Activated CD4-positive, alpha-beta T cell treated with anti-CD3 and anti-CD28 coated beads for 4 hours (primary cell): ENCODE results near the gene ACAD8.
"Not testable (repeated sequence)": the region's sequence is repeated elsewhere in the genome, so short reads cannot be mapped to it uniquely, and the experiment has no call there.

Experiments used
- DNase-seq, 2 donors: peaks; one replicate each; pipeline ENCODE4 v3.0.0-alpha.2; 2020

ACAD8 gene

GRCh38 chr11:134267966-134268365, 14.6 kb downstream of the ACAD8 start:
- no peak for DNase-seq

GRCh38 chr11:134270250-134270714, 16.9 kb downstream of the ACAD8 start:
- peak in 1 of 2 donors; percentile 9 for DNase-seq

GRCh38 chr11:134271978-134272377, 18.6 kb downstream of the ACAD8 start:
- DNase-seq = no peak

- DNase-seq = no peak
These were observed 19.3 kb downstream of the ACAD8 start for GRCh38 chr11:134272381-134273316.

GRCh38 chr11:134273317-134273712, 19.9 kb downstream of the ACAD8 start:
- DNase-seq = no peak

GRCh38 chr11:134275188-134275533, 21.8 kb downstream of the ACAD8 start:
- DNase-seq = no peak

GRCh38 chr11:134275534-134276395, 22.4 kb downstream of the ACAD8 start, which contains the start of gene GLB1L3:
TSS of gene GLB1L3 (plus strand) at chr11:134276379. CDS start at chr11:134276741, 362 bp downstream.
- DNase-seq = peak; percentile 79

DNA sequence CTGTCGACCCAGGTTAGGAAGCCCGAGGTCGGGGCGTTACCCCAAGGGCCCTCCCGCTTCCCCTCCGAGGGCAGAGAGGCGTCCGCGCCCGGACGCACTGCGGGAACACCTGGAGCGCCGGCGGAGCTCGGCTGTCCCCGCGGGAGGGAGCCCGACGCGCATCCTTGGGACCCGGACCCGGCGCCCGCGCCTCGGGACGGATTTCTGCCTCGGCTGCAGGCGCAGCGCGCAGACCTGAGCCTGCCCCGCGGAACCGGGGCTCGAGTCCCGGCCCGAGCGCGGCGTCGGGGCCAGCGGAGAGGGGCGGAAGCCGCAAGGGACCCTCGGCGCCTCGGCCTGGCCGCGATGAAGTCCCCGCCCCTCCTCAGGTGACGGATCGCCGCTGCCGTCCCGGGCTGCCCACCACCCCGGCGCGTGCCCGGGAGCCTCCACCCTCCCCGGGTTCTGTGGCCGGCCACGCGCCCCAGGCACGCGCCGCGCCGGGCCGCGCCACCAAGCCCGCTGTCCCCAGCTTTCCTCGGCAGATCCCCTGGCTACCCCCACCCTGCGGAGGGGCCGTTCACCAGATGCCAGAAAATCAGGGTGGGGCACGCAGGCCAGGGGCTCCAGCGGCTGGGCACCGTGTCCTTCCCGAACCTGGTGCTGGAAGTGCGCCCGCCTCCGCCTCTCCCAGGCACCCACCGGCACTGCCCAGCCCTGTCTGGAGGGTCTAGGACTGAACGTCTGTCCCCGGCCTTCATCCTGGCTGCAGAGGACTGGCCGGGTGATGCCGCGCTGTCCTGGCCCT, 23.2 kb downstream of the ACAD8 start:
- peak; percentile 10 to 13 for DNase-seq

- no peak for DNase-seq
These were observed 24.0 kb downstream of the ACAD8 start for GRCh38 chr11:134277183-134278001.

DNA sequence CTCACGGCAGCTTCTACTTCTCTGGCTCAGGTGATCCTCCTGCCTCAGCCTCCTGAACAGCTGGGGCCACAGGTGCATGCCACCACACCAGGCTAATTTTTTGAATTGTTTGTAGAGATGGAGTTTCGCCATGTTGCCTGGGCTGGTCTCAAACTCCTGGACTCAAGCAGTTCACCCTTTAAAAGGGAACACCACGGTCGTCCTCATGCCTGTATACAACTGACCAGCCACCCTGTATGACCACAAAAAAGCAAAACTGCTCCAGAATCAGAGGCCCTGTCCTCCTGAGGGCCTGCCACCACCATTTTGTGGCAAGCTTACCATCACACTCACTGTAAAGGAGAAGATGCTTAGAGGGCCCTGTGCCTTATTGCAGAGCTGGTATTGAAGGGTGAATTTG, 25.0 kb downstream of the ACAD8 start:
- DNase-seq = no peak

DNA sequence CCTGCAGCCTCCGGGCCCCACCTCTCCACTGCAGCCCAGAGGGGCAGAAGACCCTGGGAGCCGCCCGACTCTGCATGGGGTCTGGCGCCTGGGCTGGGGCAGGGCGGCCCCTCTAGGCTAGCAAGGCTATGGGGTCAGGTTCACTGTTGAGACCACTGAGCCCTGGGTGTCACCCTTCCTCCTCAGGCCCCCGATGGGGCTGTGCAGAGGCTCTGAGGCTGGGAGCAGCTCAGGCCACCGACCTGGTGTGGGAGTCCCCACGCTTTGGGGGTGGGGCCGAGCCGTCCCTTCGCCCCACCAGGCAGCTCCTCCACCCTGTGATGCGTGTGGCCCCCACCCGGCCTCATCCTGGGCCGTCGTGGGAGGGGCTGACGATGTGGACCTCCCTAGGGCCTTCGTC, 28.3 kb downstream of the ACAD8 start:
- DNase-seq = not testable (repeated sequence)

DNA sequence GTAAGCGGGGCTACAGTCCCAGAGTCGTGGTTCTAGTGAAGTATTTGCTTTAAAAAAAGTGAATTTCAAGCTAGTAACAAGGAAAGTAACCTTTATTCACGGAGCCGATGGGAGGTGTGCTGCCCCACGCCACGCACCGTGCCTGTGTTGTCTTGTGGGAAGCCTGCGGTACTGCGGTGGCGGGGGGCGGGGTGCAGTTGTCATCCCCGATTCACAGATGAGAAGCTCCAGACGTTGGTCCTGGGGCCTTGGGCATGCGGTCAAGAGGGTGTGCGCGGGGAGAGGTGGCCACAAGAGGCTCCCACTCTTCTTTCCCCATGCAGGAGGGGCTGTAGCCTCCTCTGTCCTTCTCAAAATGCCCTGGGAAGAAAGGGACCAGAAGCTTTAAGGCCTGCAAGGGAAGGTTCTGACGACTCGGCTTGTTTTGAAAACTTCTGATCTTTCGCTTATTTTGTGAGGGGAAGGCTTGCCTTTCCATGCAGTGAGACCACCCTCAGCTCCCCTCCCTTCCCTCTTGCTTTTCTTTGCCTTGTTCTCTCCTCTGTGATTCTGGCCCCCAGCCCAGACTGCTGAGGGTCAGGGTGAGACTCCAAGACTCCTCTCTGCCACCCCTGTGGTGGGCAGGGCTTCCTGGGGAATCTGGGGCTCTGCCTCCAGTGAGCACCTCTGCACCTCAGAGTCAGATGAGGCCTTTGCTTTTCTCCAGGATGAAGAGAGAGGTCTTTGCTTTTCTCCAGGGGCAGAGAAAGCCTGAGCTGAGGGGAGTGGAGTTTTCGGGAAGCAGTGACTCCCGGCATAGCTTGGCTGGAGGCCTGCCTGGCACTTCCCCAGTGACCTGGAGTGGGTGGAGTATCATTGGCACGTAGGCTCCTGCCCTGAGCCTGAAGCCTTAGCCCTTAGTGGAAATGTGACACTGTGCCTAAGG, 29.0 kb downstream of the ACAD8 start:
- no peak for DNase-seq

DNA sequence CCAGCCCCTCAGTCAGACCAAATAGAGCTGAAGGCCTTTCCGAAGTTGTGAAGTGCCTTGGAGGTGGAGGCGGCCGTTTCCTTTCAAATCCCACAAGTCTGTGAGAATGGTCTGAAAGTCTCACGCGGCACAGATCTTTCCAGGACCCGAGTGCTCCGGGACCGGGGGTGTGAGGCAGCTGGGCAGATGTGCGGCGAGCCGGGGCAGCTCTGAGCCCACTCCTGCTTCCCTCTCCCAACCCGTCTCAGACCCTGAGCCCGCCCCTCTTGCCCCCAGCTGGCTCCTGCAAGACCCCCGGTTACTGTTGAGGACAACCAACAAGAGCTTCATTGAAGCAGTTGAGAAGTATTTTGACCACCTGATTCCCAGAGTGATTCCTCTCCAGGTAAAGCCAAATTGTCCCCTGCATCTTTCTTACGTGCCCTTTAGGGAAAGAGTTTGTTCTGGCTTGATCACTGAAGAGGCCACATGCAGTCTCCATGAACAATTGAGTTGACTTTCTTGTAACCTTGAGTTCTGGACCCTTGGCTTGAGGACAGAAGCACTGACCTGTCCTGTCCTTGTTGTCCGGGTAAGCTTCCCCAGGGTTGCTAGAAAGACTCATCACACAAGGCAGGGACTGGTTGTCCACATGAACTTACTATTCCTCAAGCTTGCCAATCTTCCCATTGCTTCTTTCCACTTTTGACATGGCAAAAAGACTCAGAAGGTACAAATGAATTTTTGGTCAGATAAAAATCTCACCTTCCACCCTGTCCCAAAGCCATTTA, 30.3 kb downstream of the ACAD8 start:
- DNase-seq = no peak

- not testable (repeated sequence) for DNase-seq
These were observed 31.0 kb downstream of the ACAD8 start for GRCh38 chr11:134284349-134284748.

GRCh38 chr11:134287561-134287960, 34.2 kb downstream of the ACAD8 start:
- no peak for DNase-seq

DNA sequence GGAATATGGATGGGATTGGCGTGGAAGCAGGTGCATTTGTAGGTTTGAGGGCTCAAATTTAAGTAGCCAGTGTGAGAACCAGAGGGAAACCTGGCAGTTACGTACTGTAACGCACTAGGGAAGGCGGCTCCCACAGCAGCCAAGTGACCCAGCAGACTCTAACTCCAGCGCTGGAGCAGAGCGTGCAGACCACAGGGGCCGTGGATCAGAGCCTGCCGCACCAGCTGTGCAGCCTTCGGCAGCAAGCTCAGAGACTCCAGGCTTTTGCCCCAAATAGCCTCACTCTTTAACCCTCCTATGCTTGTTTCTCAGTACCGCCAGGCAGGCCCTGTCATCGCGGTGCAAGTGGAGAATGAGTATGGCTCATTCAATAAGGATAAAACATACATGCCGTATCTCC, 35.1 kb downstream of the ACAD8 start:
- no peak for DNase-seq

DNA sequence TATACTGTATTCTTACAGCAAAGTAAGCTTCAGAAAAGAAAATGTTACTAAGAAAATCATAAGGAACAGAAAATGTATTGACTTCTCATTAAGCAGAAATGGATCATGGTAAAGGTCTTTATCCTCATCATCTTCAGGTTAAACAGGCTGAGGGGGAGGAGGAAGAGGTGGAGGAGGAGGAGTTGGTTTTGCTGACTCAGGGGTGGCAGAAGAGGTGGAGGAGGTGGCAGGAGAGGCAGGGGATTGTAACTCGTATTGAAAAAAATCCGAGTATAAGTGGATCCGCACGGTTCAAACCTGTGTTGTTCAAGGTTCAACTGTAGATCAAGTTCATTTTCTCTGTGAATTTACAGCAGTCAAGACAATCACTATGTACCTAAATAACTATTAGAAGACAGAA, 35.8 kb downstream of the ACAD8 start:
- DNase-seq = no peak

- DNase-seq = no peak
These were observed 36.4 kb downstream of the ACAD8 start for GRCh38 chr11:134289789-134290188.

DNA sequence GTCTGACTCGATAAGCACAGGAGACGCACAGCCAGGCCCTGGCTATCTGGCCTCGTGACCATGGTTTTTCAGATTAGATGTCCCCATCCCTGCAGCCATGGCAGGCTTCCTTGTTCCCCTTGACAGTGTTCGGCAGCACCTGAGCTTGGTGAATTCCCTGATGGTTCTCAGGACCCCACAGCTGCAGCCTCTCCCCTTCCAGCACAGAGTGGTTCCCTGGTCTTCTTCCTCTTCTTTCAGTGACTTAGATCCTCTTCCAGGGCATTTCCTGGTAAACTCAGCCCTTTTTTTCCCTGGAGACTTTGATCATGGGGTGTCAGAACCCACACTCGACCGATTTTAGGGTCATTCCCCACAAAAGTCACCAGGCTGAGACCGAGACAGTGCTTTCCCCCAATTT, 37.3 kb downstream of the ACAD8 start:
- no peak for DNase-seq

DNA sequence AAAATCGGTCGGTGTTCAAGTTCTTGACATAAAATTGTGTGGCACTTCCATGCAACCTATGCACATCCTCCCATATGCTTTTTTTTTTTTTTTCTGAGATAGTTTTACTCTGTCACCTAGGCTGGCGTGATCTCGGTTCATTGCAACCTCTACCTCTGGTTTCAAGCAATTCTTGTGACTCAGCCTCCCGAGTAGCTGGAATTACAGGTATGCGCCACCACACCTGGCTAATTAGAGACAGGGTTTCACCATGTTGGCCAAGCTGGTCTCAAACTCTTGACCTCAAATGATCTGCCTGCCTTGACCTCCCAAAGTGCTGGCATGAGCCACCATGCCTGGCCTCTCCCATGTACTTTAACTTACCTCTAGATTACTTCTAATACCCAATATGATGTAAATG, 37.8 kb downstream of the ACAD8 start:
- DNase-seq = no peak
